Dermis microvascular lymphatic vessel endothelial cell (primary cell): ENCODE results near the gene PIK3R6. TPM values are rescaled to one million over a fixed set of nuclear protein-coding genes. Genes with fewer than 3 reads are reported as not detected.
A peak's percentile ranks its signal among the peaks of the same experiment; 100 is the strongest.
"Not testable (repeated sequence)": the region's sequence is repeated elsewhere in the genome, so short reads cannot be mapped to it uniquely, and the experiment has no call there.

Experiments used
- DNase-seq, 2 donors: peaks; one replicate each; pipeline versions ENCODE4 v3.0.0 to v3.0.0-alpha.2; 2010; ENCODE audit warnings: low read depth in 2 of 2
- total RNA-seq: library from RNA; depleted of rRNA; stranded (reverse); fragments of >200 nt; gene quantifications from 2 replicates; pipeline ENCODE4 v1.2.1, GENCODE V29; 2014

The PIK3R6 gene
- total RNA-seq, 1 donor from 2014 or later = not detected

DNA sequence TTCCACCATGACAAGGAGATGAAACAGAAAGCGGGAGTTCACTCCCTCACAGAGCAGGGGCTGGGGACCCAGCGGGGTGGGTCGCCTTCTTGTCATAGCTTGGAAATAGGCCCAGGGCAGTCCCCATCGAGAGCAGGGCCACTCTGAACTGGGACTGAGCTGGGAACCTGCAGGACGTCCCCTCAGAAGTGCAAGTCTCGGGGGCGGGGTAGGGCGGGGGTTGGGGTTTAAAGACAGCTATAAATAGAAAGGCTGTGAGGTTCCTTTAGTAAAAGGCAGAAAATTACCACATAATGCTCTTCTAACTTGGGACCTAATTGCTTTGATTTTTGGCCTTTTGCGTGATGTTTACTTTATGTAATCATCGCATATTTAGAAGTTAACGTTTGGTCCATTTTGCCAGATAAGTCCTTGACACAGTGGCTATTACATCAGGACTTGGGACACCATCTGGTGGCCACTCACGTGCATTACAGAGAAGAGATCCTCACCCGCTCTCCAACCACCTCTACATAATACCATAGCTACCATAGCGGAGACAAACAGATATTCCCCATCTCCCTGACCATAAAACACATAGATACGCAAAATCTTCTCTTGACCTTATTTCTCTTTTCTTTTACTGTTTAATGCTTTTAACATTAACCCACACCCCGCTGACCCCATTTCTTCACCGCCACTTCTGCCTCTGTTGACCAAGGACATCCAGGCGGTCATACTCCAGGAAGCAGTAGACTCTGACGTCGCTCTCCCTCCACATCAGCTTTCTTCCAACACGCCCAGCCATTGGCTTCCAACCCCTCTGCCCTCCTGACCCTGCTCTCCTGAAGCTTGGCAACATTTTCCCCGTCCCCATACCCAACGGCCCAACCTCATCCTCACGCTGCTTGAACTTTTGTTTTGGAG, 27.5 kb upstream of the PIK3R6 start:
- DNase-seq = peak; percentile 61 to 70

DNA sequence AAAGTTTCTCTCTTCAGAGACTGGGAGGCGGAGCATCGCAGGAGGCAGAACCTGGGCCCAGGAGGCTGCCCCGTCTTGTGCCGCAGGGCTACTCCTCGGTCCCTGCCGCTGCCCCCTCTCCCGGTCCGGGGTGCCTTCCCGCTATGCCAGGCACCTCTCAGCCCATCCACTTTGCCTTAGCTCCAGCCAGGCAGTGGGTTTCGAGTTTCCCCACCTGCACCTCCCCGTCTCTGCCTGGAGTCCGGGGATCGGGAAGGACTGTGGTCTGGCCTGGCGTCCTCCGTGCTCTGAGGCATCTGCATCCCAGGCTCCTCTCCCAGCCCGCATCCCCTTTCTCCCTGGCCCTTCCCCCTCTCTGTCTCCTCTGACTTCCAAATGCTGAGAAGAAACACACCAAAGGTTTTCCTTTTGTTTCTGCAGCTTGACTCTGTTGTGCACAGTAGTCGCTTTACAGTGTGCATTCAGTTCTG, 26.8 kb upstream of the PIK3R6 start:
- DNase-seq = no peak

DNA sequence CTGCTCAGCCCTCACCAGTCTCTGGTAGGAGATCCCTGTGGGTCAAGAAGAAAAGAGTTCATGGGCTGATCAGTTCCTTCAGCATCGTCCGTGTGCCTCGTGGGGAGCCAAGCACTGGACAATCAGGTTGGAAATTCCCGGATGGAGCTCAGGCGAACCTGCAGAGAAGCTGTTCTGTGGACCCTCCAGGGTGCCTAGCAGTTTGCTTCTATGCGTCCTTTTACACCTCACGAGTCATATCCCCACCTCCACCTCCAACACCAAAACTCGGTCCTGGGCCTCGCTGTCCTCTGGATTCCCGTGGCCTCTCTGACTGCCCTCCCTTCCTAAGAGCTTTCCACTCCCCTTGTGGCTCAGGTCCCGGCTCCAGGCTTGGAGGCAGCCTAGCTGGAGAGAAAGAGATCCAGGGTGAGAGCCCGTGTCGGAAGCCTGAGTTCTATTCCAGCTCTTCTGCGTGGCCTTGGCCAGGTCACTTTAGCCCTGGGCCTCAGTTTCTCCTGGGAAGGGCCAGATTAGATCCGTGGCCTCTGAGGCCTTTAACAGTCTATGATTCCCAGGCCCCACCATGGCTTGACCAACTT, 26.2 kb upstream of the PIK3R6 start:
- DNase-seq = no peak

DNA sequence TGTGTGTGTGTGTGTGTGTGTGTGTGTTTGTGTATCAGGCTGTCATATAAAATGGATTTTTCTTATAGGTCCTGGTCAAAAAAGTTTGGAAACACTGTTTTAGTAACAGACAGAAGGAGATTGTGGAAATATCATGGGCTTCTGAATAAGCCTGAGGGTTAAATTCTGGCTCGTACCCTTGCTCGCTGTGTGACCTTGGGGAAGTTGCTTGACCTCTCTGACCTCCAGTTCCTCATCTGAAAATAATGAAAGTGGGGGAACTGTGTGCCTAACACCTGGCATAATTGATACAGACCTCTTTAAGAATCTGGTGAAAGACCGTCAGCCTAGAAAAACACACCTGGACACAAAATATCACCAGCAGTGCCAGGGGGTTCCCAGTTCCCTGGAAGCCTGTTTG, 25.6 kb upstream of the PIK3R6 start:
- DNase-seq = no peak

DNA sequence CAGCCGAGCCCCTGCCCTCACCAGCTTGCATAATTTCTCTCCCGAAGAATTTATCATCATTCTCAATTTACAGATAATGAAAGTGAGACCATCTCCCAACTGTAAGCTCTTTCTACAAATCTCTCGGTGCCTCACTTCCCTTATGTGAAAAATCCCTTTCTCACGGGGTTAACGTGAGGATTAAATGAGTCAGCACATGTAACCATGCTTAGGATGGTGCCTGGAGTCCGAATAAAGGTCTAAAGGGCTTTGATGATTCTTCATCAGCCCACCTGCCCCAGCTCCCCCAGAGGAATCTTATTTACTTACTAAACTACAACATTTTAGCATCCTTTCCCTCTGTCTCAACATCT, 24.8 kb upstream of the PIK3R6 start:
- no peak for DNase-seq

DNA sequence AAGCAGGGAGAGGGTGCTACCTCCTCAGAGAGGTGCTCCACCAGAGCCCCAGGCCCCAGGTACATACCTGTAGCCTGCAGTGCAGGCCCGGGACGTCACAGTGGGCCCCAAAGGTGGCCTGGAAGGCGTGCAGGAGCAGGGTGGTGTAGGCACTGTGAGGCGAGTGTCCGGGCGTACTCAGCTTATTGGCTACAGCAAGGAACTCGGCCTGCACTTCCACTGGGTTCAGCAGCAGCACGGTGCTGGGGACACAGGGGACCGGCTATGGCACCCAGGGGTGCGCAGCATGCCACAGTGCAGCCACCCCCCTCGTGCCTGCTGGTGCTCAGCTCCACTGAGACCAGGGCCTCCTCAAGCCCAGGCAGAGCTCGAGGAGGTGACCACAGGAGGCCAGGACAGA, 23.2 kb upstream of the PIK3R6 start:
- DNase-seq = no peak

DNA sequence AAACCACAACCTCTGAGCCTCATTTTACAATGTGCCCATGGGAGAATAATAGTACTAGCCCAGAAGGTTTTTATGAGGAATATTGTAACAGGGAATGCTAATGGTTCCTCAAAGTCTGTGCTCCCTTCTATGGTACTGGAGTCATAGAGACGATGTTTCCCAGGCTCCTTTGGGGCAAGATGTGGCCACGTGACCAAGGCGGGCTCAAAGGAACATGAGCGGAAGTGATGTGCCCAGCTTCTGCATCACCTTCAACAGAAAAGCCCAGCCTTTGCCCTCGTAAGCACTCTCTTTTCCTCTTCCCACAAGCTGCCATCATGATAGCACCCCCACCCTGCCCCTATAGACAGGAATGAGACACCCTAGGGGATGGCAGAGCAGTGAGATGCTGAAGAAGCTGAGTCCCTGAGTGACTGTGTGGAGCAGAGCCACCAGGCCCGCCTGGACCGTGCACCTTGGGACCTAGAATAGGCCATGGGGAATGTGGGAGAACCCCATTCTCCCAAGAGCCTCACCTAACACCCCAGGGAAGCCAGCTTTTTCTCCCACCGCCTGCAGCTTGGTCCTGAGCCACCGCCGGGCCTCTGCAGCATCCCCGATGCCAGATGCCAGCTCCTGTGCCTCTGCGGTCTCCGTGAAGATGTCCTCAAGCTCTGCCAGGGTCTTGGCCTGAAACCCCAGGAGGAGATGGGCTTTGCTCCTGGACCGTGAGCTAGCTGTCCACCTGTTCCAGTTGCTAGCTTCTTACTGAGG, 22.2 kb upstream of the PIK3R6 start:
- no peak for DNase-seq

DNA sequence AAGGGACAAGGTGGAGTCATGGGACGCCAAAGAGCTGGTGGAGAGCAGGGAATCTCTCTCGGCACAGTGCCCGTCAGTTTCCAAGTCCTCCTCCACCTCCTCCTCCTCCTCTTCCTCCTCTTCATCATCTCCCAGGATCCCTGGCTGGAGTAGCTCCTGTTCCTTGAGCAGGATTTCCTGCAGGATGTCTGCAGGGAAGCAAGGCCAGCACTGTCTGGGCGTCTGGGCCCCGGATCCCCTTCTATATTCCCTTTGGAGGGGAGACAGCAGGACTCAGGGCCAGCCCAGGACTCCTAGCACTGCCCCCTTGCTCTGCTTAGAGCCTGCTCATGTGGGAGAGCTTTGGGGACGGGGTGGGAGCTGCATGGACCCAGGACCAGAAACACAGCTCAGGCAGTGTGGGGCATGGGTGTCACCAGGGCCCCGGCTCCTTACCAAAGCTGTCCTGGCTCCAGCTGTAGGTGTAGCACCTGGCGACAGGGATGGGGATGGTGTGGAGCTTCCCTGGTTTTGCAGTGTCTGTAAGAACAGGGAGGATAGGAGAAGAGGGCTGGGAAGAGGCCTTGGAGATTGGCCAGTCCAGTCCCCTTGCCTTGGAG, 21.3 kb upstream of the PIK3R6 start:
- DNase-seq = no peak

DNA sequence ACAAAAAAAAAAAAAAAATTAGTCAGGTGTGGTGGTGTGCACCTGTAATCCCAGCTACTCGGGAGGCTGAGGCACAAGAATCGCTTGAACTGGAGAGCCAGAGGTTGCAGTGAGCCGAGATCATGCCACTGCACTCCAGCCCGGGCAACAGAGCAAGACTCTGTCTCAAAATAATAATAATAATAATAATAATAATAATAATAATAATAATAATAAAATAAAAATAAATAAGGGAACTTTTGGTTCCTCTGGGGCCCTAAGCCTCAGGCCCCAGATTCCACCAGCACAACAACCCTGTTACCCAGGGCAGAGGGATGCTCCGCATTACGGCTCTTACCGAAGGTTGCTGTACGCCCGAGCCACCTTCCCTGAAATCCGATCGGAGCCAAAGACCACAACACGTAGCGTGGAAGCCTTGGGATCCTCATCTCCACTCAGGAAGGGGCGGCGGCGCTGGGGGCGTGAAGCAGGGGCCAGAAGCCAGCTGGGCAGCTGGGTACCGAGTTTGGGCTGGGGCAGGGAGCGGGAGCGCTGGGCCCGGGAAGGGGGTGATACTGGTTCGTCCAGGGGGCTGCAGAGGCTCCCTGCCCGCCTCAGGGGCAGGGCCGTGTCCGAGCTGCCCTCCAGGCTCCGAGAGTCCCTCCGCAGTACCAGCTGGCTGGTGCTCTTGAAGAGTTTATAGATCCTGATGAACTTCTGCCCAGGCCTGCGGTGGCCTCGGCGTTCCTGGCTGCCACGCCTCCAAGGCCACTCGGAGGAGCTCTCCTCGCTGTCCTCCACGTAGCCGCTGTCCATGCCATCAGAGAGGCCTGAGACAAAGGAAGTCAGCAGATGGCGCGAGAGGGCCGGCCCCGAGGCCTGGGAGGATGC, 20.6 kb upstream of the PIK3R6 start:
- DNase-seq = peak in 1 of 2 donors; percentile 14

DNA sequence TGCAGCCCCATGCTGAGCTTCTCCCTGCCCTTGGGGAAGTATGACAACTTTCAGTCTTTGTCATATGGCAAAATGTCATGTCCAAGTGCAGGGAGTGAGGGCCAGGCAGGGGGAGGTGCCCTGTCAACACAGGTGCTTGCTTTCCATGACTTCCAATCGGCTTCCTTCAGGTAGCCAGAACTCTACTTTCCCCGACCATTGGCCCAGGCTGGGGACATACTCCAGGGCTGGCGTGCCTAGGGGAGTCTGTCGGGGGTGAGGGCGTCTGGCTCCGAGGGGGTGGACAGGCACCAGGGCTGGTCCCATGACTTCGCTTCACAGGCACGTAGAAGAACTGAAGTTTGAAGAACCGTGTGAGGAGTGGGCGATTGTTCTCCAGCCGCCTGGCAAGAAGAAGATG, 19.8 kb upstream of the PIK3R6 start:
- DNase-seq = no peak

DNA sequence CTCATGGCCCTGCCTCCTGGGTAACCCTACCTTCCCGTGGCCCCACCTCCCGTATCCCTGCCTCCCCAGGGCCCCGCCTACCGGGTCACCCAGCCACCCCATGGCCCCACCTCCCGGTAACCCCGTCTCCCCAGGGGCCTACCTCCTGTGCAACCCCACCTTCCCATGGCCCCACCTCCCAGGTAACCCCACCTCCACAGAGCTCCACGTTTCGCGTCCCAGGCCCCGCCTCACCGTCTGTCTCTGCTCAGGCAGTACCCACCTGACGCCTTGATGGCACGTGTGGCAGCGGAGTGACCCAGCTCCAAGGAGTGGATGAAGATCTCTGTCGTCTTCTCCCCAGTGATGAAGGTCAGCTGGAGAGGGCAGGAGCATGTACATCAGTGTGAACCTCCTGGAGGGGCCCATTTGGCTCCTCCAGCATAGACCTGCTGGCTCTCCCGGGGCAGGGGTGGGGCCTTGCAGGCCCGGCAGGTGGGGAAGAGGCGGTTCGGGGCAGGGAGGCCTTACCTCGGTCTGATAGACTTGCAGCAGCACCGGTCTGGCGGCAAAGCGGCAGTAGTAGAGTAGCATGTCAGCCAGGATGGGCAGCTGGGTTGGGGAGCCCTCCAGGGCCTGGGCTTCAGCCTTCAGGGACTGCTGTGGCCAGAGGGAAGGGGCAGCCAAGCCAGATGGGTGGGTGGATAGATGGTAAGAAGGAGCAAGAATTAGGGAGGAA, 18.7 kb upstream of the PIK3R6 start:
- DNase-seq = no peak

DNA sequence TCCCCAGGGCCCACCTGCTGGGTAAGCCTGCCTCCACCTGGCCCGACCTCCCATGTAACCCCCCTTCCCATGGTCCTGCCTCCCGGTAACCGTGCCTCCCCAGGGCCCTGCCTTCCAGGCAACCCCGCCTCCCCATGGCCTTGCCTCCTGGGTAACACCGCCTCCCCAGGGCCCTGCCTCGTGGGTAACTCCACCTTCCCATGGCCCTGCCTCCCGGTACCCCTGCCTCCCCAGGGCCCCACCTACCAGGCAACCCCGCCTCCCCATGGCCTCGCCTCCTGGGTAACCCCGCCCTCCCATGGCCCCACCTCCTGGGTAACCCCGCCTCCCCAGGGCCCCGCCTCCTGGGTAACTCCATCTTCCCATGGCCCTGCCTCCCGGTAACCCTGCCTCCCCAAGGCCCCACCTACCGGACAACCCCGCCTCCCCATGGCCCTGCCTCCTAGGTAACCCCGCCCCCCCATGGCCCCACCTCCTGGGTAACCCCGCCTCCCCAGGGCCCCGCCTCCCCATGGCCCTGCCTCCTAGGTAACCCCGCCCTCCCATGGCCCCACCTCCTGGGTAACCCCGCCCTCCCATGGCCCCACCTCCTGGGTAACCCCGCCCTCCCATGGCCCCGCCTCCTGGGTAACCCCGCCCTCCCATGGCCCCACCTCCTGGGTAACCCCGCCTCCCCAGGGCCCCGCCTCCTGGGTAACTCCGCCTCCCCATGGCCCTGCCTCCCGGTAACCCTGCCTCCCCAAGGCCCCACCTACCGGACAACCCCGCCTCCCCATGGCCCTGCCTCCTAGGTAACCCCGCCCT, 17.9 kb upstream of the PIK3R6 start:
- not testable (repeated sequence) for DNase-seq

DNA sequence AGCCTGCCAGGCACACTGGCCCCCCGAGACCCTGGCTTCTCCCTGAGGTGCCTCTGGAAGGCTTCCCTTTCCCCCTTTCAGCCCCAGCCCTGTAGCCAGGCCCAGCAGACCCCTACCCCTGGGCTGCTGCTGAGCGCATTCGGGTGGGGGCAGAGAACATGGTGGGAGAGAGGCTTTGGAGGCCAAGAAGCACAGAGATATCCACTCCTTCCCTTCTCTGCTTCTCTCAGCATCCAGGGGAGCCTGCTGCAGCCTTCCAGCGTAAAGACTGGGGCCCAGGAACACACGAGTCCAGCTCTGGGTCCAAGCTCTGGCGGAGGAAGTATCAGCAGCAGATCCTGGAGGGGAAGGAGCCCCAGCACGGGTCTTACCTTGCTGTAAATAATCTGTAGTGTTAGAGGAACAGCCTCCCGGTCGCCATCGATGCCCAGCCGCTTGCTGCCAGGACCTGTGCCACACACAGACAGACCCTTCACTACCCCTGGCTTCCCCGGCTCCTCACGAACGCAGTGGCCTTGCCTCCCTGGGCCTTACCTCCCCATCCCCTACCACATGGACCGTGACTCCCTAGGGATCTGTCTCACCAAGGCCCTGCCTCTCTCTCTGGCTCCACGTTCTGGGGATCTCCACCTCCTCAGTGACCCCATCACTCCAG, 17.0 kb upstream of the PIK3R6 start:
- DNase-seq = no peak

DNA sequence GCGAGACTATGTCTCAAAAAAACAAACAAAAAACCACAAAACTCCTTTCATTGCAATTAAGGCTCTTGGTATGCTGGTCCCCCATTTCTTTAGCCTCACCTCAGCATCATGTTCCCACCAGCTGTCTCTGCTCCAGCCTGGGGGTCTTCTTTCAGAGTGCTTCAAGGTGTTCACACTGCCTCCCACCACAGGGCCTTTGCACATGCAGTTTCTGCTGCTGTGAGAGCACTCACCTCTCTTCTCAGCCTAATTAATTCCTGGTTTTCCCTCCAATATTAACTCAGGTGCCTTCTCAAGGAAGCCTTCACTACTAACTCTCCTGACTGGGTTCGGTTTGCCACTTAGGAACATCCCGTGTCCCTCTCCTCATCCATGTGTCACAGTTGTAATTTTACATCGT, 15.9 kb upstream of the PIK3R6 start:
- DNase-seq = no peak

DNA sequence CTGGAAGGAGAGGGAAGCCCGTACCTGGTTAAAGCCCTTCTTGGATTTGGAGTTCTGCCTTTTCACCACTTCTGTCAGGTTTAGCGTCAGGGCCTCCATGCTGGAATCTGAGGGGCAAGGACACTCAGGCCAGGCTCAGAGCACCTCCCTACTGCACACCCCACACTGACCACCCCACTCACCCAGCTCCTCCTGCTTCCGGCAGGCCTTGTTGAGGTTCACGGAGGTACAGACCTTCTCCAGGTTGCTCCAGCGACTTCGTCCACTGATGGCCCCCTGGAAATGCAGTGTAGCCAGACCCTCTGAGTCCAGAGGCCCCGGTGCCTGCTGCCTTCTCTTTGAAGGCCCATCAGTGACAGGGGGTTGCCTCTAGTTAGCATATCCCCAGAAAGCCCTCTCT, 14.1 kb upstream of the PIK3R6 start:
- no peak for DNase-seq

DNA sequence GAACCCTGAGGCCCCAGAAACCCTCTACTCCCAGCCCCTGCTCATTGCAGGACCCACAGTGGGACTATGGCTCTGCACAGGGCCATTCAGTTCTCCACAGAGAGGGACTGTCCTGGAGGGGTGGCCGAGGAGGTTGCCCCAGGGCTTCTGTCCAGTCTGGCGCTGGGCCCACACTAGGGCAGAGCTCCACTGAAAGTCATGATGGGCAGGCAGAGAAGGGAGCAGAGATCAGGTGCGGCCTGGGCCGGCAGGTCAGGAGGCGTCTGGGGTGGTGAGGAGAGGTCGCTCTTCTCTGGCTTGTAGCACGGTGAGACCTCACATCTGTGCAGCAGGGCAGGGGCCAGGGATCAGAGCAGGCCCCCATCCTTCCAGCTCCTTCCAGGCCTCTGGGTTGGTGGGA, 13.0 kb upstream of the PIK3R6 start:
- DNase-seq = no peak

DNA sequence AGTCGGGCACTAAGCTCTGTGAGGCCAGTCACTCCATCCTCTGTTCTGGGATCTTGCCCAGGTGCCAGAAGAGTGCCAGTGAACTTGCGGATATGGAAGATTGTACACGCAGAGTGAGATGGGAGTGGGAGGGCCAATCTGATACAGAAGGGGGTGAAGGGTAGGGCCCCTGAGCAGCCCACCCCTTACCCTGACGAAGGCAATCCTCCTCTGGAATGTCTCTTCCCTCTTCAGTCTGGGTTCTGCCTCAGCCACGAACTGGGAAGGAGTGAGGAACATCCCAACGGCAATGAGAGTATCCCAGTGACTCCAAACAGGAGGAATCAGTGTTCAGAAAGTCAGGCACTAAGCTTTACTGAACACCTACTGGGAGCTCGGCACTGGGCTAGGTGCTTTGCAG, 11.9 kb upstream of the PIK3R6 start:
- DNase-seq = no peak

DNA sequence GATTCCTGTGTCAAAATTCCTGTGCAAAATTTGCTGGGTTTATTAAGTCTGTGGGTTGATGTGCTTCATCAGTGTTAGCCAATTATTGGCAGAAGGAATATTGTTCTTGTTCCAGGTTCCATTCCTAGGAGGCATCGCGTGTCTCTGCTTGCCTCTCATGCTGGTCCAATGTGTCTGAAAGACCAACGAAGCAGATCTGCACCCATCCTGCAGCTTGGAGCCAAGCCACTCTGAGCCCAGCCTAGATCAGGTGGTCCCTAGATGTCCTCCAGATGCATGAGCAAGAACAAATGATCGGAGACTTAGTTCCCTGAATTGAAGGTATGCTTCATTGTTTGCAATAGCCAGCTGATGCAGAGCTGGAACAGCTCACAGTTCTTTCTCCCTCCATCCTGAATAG, 10.5 kb upstream of the PIK3R6 start:
- no peak for DNase-seq

DNA sequence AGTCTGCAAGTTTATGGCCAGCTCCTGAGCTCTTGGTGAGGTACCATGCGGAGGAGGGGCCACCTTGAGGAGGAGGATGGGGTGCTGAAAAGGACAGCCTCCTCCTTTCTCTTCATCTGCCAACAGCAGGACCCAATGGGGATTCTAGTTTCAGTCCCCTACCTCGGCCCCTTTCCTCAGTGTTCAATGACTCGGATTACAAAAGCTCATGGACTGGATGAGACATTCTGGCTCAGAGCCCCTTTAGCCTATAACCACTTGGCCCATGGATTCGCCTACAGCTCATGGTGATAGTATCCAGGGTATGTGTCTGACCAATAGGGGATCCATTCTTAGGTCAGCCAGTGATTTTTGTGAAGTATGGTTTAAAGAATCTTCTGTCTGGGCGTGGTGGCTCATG, 8.5 kb upstream of the PIK3R6 start:
- DNase-seq = no peak
